ENCODE results near the gene EML4.
"Not testable (repeated sequence)": the region's sequence is repeated elsewhere in the genome, so short reads cannot be mapped to it uniquely, and the experiment has no call there.

The EML4 gene

GRCh38 chr2:42337356-42337820 is 168.2 kb downstream of the EML4 start:
- no peak for DNase-seq

GRCh38 chr2:42337846-42338566 is 168.9 kb downstream of the EML4 start:
- no peak for DNase-seq

GRCh38 chr2:42338567-42339190 is 169.5 kb downstream of the EML4 start:
- peak in 1 of 14 donors; percentile 73 for DNase-seq

- DNase-seq, result peak in 1 of 14 donors; percentile 58
Observed at GRCh38 chr2:42339191-42339912, 170.2 kb downstream of the EML4 start.

- no peak for DNase-seq
Observed at GRCh38 chr2:42340045-42340937, 171.1 kb downstream of the EML4 start.

GRCh38 chr2:42340938-42341636 is 171.9 kb downstream of the EML4 start:
- no peak for DNase-seq

GRCh38 chr2:42342061-42342794 is 173.1 kb downstream of the EML4 start:
- no peak for DNase-seq

- DNase-seq, result no peak
Observed at GRCh38 chr2:42342795-42343241, 173.7 kb downstream of the EML4 start.

GRCh38 chr2:42345986-42346385 is 176.8 kb downstream of the EML4 start:
- peak in 1 of 14 donors; percentile 12 for DNase-seq

GRCh38 chr2:42346856-42347255 is 177.7 kb downstream of the EML4 start:
- not testable (repeated sequence) for DNase-seq

GRCh38 chr2:42347518-42347917 is 178.4 kb downstream of the EML4 start:
- DNase-seq, result not testable (repeated sequence)

- no peak for DNase-seq
Observed at GRCh38 chr2:42348113-42348805, 179.1 kb downstream of the EML4 start.

- DNase-seq, result no peak
Observed at GRCh38 chr2:42350434-42351063, 181.4 kb downstream of the EML4 start.

- no peak for DNase-seq
Observed at GRCh38 chr2:42351864-42352263, 182.7 kb downstream of the EML4 start.

GRCh38 chr2:42353792-42354429 is 184.8 kb downstream of the EML4 start:
- DNase-seq, result no peak

GRCh38 chr2:42359304-42359964 is 190.3 kb downstream of the EML4 start:
- no peak for DNase-seq

- DNase-seq, result no peak
Observed at GRCh38 chr2:42359965-42360483, 190.9 kb downstream of the EML4 start.

- no peak for DNase-seq
Observed at GRCh38 chr2:42360493-42360889, 191.3 kb downstream of the EML4 start.

Data from C1 segment of cervical spinal cord (tissue), 14 donors.